Measurements from ENCODE around the gene CD99.

CD99 gene

GRCh38 chrX:2709556-2709955 is 18.5 kb downstream of the CD99 start:
- H4K20me1 ChIP-seq (ENCODE audit: insufficient read depth, low read length): no peaks in the 10 kb centered on the region
- H3K79me2 ChIP-seq (ENCODE audit: low read length): no peaks in the 10 kb centered on the region
- H3K4me2 ChIP-seq (ENCODE audit: low read depth, low read length): no peak overlapping the region
- no peak overlapping the region for H3K27ac ChIP-seq (ENCODE audit: low read length)
- no peak overlapping the region for H2AFZ ChIP-seq (ENCODE audit: low read length)
- H3K9me3 ChIP-seq (replicated peaks; ENCODE audit: insufficient read depth, low read length): no peaks in the 10 kb centered on the region
- H3K9ac ChIP-seq (ENCODE audit: low read length): no peak overlapping the region
- no peaks in the 10 kb centered on the region for H3K27me3 ChIP-seq (replicated peaks; ENCODE audit: insufficient read depth, low read length)
- no peaks in the 10 kb centered on the region for H3K4me1 ChIP-seq (ENCODE audit: low read length)
- DNase-seq: no peak
- H3K36me3 ChIP-seq (replicated peaks; ENCODE audit: insufficient read depth, low read length): no peaks in the 10 kb centered on the region
- no peak overlapping the region for H3K4me3 ChIP-seq (ENCODE audit: low read length)
- no peaks in the 10 kb centered on the region for H3K9me2 ChIP-seq (replicated peaks; ENCODE audit: insufficient read depth, low read length)
- no peaks in the 10 kb centered on the region for H3F3A ChIP-seq (ENCODE audit: insufficient read depth, low read length)
- TF ChIP-seq EZH2 (optimal IDR thresholded peaks at IDR 0.05; ENCODE audit: low read depth, low read length) (no peak), EZH2phosphoT487 (IDR thresholded peaks at IDR 0.05; ENCODE audit: low read length) (no peak)
- TF ChIP-seq, protein P1, sequence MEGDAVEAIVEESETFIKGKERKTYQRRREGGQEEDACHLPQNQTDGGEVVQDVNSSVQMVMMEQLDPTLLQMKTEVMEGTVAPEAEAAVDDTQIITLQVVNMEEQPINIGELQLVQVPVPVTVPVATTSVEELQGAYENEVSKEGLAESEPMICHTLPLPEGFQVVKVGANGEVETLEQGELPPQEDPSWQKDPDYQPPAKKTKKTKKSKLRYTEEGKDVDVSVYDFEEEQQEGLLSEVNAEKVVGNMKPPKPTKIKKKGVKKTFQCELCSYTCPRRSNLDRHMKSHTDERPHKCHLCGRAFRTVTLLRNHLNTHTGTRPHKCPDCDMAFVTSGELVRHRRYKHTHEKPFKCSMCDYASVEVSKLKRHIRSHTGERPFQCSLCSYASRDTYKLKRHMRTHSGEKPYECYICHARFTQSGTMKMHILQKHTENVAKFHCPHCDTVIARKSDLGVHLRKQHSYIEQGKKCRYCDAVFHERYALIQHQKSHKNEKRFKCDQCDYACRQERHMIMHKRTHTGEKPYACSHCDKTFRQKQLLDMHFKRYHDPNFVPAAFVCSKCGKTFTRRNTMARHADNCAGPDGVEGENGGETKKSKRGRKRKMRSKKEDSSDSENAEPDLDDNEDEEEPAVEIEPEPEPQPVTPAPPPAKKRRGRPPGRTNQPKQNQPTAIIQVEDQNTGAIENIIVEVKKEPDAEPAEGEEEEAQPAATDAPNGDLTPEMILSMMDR (IDR thresholded peaks at IDR 0.05; ENCODE audit: low read length): no peak

DNA sequence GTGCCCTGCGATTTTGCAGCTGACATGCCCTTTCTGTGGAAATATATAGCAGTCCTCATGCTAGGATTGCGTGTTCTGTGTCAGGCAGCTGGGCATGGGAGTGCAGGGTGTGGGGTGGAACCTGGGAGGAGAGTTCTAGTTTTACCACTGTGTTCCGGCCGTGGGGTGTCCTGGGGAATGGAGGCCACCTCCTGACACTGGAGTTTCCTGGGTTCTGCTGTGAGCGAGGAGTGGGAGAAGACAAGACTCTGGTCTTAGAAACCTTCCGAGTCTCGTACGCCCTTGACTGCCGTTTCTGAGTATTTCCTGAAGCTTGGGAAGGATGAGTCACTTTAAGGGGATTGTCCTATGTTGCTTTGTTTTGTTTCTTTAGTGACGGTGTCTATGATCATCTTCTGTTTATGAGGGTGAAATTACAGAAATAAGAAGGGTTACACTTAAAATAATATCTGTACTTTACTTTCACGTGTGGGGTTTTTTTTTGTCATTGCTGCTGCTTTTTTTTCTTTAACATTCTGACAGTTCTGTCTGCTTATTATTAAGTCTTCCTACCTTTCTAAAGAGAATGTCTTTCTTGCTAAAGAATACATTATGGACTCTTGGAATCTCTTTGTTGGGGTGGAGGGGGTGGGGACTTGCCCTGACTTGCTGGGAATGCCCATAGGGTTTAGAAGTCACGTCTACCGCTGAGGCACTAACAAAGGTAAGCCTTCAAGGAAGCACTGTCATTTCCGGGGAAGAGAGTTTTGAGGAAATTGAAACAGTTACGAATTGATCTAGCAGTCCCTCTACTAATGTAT is 19.1 kb downstream of the CD99 start:
- H3K36me3 ChIP-seq (replicated peaks; ENCODE audit: insufficient read depth, low read length): no peaks in the 10 kb centered on the region

GRCh38 chrX:2711441-2711840 is 20.3 kb downstream of the CD99 start:
- no peak overlapping the region for H3K4me2 ChIP-seq (ENCODE audit: low read depth, low read length)
- no peak for DNase-seq
- H2AFZ ChIP-seq (ENCODE audit: low read length): no peak overlapping the region
- H3K4me1 ChIP-seq (ENCODE audit: low read length): no peaks in the 10 kb centered on the region
- H4K20me1 ChIP-seq (ENCODE audit: insufficient read depth, low read length): no peaks in the 10 kb centered on the region
- no peaks in the 10 kb centered on the region for H3K36me3 ChIP-seq (replicated peaks; ENCODE audit: insufficient read depth, low read length)
- TF ChIP-seq EZH2phosphoT487 (IDR thresholded peaks at IDR 0.05; ENCODE audit: low read length): no peak
- TF ChIP-seq EZH2 (optimal IDR thresholded peaks at IDR 0.05; ENCODE audit: low read depth, low read length): no peak
- TF ChIP-seq, protein P1 (IDR thresholded peaks at IDR 0.05; ENCODE audit: low read length): no peak
- no peaks in the 10 kb centered on the region for H3K79me2 ChIP-seq (ENCODE audit: low read length)
- no peaks in the 10 kb centered on the region for H3K9me3 ChIP-seq (replicated peaks; ENCODE audit: insufficient read depth, low read length)
- no peaks in the 10 kb centered on the region for H3F3A ChIP-seq (ENCODE audit: insufficient read depth, low read length)
- no peak overlapping the region for H3K4me3 ChIP-seq (ENCODE audit: low read length)
- H3K9me2 ChIP-seq (replicated peaks; ENCODE audit: insufficient read depth, low read length): no peaks in the 10 kb centered on the region
- H3K9ac ChIP-seq (ENCODE audit: low read length): no peak overlapping the region
- no peaks in the 10 kb centered on the region for H3K27me3 ChIP-seq (replicated peaks; ENCODE audit: insufficient read depth, low read length)
- H3K27ac ChIP-seq (ENCODE audit: low read length): no peak overlapping the region

More for the DNA sequence above, 19.1 kb downstream of the CD99 start:
- no peak overlapping the region for H3K9ac ChIP-seq (ENCODE audit: low read length)
- H3K9me2 ChIP-seq (replicated peaks; ENCODE audit: insufficient read depth, low read length): no peaks in the 10 kb centered on the region
- DNase-seq: no peak
- H2AFZ ChIP-seq (ENCODE audit: low read length): no peak overlapping the region
- H3K9me3 ChIP-seq (replicated peaks; ENCODE audit: insufficient read depth, low read length): no peaks in the 10 kb centered on the region
- no peaks in the 10 kb centered on the region for H3K27me3 ChIP-seq (replicated peaks; ENCODE audit: insufficient read depth, low read length)
- no peak overlapping the region for H3K4me2 ChIP-seq (ENCODE audit: low read depth, low read length)
- H3K27ac ChIP-seq (ENCODE audit: low read length): no peak overlapping the region
- no peak overlapping the region for H3K4me3 ChIP-seq (ENCODE audit: low read length)
- no peak for TF ChIP-seq EZH2phosphoT487 (IDR thresholded peaks at IDR 0.05; ENCODE audit: low read length)
- TF ChIP-seq, protein P1 (IDR thresholded peaks at IDR 0.05; ENCODE audit: low read length): no peak
- H4K20me1 ChIP-seq (ENCODE audit: insufficient read depth, low read length): no peaks in the 10 kb centered on the region
- no peaks in the 10 kb centered on the region for H3K4me1 ChIP-seq (ENCODE audit: low read length)
- no peaks in the 10 kb centered on the region for H3K79me2 ChIP-seq (ENCODE audit: low read length)
- H3F3A ChIP-seq (ENCODE audit: insufficient read depth, low read length): no peaks in the 10 kb centered on the region

Measured in MM.1S (cell line).